K562 (cell line): ENCODE results near the gene DHRS13. TPM values are rescaled to one million over a fixed set of nuclear protein-coding genes. Genes with fewer than 3 reads are reported as not detected.

ENCODE experiments used
- BHLHE40 ChIP-seq: IDR thresholded peaks from 2 replicates; pipeline ENCODE4 v1.6.1; 2011; ENCODE audit warnings: low read length, improper control_type of control experiment
- MCM2 ChIP-seq: fragments of 450-650 bp; IDR thresholded peaks from 2 replicates; pipeline ENCODE4 v1.6.1; 2017; ENCODE audit warnings: low read depth, mild to moderate bottlenecking
- MNT ChIP-seq, 2 experiments: fragments of 450-650 bp; conservative IDR thresholded peaks; 2 replicates each; pipeline ENCODE4 v1.6.1; 2017; ENCODE audit warnings: mild to moderate bottlenecking in 2 of 2, moderate library complexity in 2 of 2
- PURB ChIP-seq: sonication (generic); formaldehyde crosslinking; IDR thresholded peaks from 2 replicates; pipeline ENCODE4 v1.9.0; 2021; ENCODE audit warnings: low read depth, mild to moderate bottlenecking, missing genetic modification reagents
- ZBTB12 ChIP-seq: fragments of 250-450 bp; sonication (Bioruptor Pico); IDR thresholded peaks from 2 replicates; pipeline ENCODE4 v1.4.0; 2020
- ZBTB8A ChIP-seq: fragments of 450-650 bp; IDR thresholded peaks from 2 replicates; pipeline ENCODE4 v1.6.1; 2018; ENCODE audit warnings: mild to moderate bottlenecking, moderate library complexity; ENCODE audit not compliant: partially characterized antibody
- ZNF444 ChIP-seq: fragments of 250-450 bp; sonication (Bioruptor Pico); IDR thresholded peaks from 2 replicates; pipeline ENCODE4 v1.4.0; 2020; ENCODE audit warnings: mild to moderate bottlenecking, moderate library complexity
- polyA plus RNA-seq, 8 experiments: library from polyadenylated mRNA; depleted of rRNA in 4 of 8; stranded (reverse) in 5 of 8; unstranded in 3 of 8; fragments of >200 nt; fragmentation: Nextera tagmentation in 2 of 8; fragmentation: Illumina TruSeq in 1 of 8; extraction: Ambion mirVana in 2 of 8; extraction: Trizol in 1 of 8; gene quantifications; 2 replicates each; pipeline versions ENCODE4 v1.2.1 to v1.2.3, GENCODE V29; 2011 to 2014; ENCODE audit warnings: inconsistent platforms in 1 of 8, missing spikeins in 1 of 8
- total RNA-seq, 7 experiments: library from RNA; depleted of rRNA in 6 of 7; stranded (reverse); fragments of >200 nt in 6 of 7; fragmentation: Illumina TruSeq in 2 of 7; extraction: Trizol in 2 of 7; gene quantifications; 2 replicates each; pipeline versions ENCODE4 v1.2.1 to v1.2.3, GENCODE V29; 2011 to 2021; ENCODE audit warnings: low replicate concordance in 1 of 7
- TF ChIP-seq, protein P1 (sequence below): fragments of 200-800 bp; sonication (Bioruptor generic); IDR thresholded peaks from 2 replicates; pipeline ENCODE4 v1.6.1; 2017; ENCODE audit warnings: missing genetic modification characterization, missing compliant biosample characterization
- TF ChIP-seq, protein P2 (sequence below), 2 experiments: fragments of 450-650 bp in 1 of 2; IDR thresholded peaks; 2 replicates each; pipeline ENCODE4 v1.6.1; 2011 to 2017; ENCODE audit warnings: low read depth in 2 of 2, antibody characterized with exemption in 1 of 2, borderline replicate concordance in 1 of 2, low read length in 1 of 2, mild to moderate bottlenecking in 1 of 2, mixed read lengths in 1 of 2; ENCODE audit not compliant: control insufficient read depth in 1 of 2
- TF ChIP-seq, protein P3 (sequence below), 3 experiments: fragments of 200-800 bp in 1 of 3; fragments of 250-450 bp in 1 of 3; fragments of 450-650 bp in 1 of 3; sonication (Bioruptor Pico) in 1 of 3; sonication (Bioruptor generic) in 1 of 3; formaldehyde crosslinking in 1 of 3; IDR thresholded peaks; 2 replicates each; pipeline versions ENCODE4 v1.6.1 to v1.8.0; 2016 to 2022; ENCODE audit warnings: mild to moderate bottlenecking in 2 of 3, missing genetic modification characterization in 2 of 3, missing compliant biosample characterization in 1 of 3, moderate library complexity in 1 of 3
- TF ChIP-seq, protein P4 (sequence below), 2 experiments: fragments of 200-800 bp in 1 of 2; sonication (Bioruptor generic) in 1 of 2; sonication (generic) in 1 of 2; formaldehyde crosslinking in 1 of 2; IDR thresholded peaks in 1 of 2; conservative IDR thresholded peaks in 1 of 2; 2 replicates each; pipeline versions ENCODE4 v1.5.0 to v1.6.1; 2016 to 2020; ENCODE audit warnings: missing compliant biosample characterization in 1 of 2, missing genetic modification characterization in 1 of 2, missing genetic modification reagents in 1 of 2

The DHRS13 gene
- total and polyA plus RNA-seq, 9 of the 15 experiments (the other 6 are each of a cell fraction or from before 2014, with no cell fraction given): 0.32 to 52.3 (median 34.3) TPM; not detected in 1

- TF ChIP-seq, protein P1, sequence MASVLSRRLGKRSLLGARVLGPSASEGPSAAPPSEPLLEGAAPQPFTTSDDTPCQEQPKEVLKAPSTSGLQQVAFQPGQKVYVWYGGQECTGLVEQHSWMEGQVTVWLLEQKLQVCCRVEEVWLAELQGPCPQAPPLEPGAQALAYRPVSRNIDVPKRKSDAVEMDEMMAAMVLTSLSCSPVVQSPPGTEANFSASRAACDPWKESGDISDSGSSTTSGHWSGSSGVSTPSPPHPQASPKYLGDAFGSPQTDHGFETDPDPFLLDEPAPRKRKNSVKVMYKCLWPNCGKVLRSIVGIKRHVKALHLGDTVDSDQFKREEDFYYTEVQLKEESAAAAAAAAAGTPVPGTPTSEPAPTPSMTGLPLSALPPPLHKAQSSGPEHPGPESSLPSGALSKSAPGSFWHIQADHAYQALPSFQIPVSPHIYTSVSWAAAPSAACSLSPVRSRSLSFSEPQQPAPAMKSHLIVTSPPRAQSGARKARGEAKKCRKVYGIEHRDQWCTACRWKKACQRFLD: peak; percentile 66; the same call in 1 of the 2 replicates
- TF ChIP-seq MNT (conservative IDR thresholded peaks at IDR 0.05) (peak; percentile 83 to 94), MCM2 (no peak), ZNF444 (no peak), BHLHE40 (peak; percentile 97), PURB (CRISPR knock-in tag) (no peak), ZBTB12 (CRISPR knock-in tag) (peak; percentile 71), ZBTB8A (no peak)
- TF ChIP-seq, protein P2, sequence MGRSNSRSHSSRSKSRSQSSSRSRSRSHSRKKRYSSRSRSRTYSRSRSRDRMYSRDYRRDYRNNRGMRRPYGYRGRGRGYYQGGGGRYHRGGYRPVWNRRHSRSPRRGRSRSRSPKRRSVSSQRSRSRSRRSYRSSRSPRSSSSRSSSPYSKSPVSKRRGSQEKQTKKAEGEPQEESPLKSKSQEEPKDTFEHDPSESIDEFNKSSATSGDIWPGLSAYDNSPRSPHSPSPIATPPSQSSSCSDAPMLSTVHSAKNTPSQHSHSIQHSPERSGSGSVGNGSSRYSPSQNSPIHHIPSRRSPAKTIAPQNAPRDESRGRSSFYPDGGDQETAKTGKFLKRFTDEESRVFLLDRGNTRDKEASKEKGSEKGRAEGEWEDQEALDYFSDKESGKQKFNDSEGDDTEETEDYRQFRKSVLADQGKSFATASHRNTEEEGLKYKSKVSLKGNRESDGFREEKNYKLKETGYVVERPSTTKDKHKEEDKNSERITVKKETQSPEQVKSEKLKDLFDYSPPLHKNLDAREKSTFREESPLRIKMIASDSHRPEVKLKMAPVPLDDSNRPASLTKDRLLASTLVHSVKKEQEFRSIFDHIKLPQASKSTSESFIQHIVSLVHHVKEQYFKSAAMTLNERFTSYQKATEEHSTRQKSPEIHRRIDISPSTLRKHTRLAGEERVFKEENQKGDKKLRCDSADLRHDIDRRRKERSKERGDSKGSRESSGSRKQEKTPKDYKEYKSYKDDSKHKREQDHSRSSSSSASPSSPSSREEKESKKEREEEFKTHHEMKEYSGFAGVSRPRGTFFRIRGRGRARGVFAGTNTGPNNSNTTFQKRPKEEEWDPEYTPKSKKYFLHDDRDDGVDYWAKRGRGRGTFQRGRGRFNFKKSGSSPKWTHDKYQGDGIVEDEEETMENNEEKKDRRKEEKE (IDR thresholded peaks at IDR 0.05; ENCODE audit: borderline replicate concordance in 1 of 2, control insufficient read depth in 1 of 2, low read depth in 2 of 2, low read length in 1 of 2): peak in 1 of 2 experiments; percentile 90; a peak in 1 of 4 replicates
- TF ChIP-seq, protein P3, sequence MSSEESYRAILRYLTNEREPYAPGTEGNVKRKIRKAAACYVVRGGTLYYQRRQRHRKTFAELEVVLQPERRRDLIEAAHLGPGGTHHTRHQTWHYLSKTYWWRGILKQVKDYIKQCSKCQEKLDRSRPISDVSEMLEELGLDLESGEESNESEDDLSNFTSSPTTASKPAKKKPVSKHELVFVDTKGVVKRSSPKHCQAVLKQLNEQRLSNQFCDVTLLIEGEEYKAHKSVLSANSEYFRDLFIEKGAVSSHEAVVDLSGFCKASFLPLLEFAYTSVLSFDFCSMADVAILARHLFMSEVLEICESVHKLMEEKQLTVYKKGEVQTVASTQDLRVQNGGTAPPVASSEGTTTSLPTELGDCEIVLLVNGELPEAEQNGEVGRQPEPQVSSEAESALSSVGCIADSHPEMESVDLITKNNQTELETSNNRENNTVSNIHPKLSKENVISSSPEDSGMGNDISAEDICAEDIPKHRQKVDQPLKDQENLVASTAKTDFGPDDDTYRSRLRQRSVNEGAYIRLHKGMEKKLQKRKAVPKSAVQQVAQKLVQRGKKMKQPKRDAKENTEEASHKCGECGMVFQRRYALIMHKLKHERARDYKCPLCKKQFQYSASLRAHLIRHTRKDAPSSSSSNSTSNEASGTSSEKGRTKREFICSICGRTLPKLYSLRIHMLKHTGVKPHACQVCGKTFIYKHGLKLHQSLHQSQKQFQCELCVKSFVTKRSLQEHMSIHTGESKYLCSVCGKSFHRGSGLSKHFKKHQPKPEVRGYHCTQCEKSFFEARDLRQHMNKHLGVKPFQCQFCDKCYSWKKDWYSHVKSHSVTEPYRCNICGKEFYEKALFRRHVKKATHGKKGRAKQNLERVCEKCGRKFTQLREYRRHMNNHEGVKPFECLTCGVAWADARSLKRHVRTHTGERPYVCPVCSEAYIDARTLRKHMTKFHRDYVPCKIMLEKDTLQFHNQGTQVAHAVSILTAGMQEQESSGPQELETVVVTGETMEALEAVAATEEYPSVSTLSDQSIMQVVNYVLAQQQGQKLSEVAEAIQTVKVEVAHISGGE (CRISPR knock-in tag; IDR thresholded peaks at IDR 0.05): no peak; a peak in 1 of 6 replicates
- TF ChIP-seq, protein P4, sequence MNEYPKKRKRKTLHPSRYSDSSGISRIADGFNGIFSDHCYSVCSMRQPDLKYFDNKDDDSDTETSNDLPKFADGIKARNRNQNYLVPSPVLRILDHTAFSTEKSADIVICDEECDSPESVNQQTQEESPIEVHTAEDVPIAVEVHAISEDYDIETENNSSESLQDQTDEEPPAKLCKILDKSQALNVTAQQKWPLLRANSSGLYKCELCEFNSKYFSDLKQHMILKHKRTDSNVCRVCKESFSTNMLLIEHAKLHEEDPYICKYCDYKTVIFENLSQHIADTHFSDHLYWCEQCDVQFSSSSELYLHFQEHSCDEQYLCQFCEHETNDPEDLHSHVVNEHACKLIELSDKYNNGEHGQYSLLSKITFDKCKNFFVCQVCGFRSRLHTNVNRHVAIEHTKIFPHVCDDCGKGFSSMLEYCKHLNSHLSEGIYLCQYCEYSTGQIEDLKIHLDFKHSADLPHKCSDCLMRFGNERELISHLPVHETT (CRISPR knock-in tag; conservative IDR thresholded peaks at IDR 0.05 in 1 of 2, IDR thresholded peaks at IDR 0.05 in 1 of 2): peak in 1 of 2 experiments; percentile 90; a peak in 2 of 4 replicates
Measured at GRCh38 chr17:28902819-28903545, at the start of gene DHRS13 (continued).
